Stomach (tissue), 4 donors: ENCODE data around the gene METTL24.

Source experiments
- EP300 ChIP-seq: sonication (generic); formaldehyde crosslinking; IDR thresholded peaks from one replicate; pipeline ENCODE4 v1.6.1; 2017; ENCODE audit warnings: antibody characterized with exemption
- POLR2A ChIP-seq, 4 donors: fragments of 450-650 bp; IDR thresholded peaks; one replicate each; pipeline ENCODE4 v1.6.1; 2016; ENCODE audit warnings: antibody characterized with exemption in 4 of 4, control low read depth in 2 of 4, mild to moderate bottlenecking in 1 of 4, moderate library complexity in 1 of 4
- POLR2AphosphoS5 ChIP-seq, 3 donors: sonication (generic); formaldehyde crosslinking; IDR thresholded peaks; one replicate each; pipeline ENCODE4 v1.6.1; 2016; ENCODE audit warnings: antibody characterized with exemption in 3 of 3
- TF ChIP-seq, protein P1 (sequence below), 7 experiments: fragments of 450-650 bp in 4 of 7; fragments of 200-600 bp in 3 of 7; sonication (generic) in 3 of 7; IDR thresholded peaks; one replicate each; pipeline ENCODE4 v1.5.1; 2016 to 2019; ENCODE audit warnings: antibody characterized with exemption in 7 of 7, control low read depth in 2 of 7, mild to moderate bottlenecking in 1 of 7

DNA sequence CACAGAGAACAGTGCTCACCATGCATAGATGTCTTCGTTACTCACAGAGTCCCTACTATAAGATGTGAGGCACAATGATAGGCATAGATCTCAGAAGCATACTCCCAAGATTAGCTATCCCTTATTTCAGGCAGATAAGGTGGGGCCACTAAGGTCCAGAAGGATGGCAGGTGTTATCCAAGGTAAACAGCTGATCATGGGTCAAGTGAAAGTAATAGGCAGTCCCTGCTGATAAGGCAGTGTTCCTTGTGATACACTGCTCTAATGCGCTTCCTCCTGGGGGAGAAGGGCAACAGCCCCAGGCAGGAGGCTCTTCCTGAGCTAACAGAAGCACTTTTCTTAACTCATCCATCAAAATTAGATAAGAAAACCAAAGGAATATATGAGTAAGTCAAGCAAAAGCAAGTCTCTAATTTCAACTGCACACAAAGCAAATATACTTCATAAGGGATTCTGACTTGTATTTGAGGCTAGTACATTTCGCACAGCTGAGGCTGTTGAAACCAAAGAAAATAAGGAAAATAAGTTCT is 42.2 kb downstream of the METTL24 start:
- TF ChIP-seq POLR2A (IDR thresholded peaks at IDR 0.05) (no peak), POLR2AphosphoS5 (IDR thresholded peaks at IDR 0.05) (no peak), EP300 (no peak)
- TF ChIP-seq, protein P1, sequence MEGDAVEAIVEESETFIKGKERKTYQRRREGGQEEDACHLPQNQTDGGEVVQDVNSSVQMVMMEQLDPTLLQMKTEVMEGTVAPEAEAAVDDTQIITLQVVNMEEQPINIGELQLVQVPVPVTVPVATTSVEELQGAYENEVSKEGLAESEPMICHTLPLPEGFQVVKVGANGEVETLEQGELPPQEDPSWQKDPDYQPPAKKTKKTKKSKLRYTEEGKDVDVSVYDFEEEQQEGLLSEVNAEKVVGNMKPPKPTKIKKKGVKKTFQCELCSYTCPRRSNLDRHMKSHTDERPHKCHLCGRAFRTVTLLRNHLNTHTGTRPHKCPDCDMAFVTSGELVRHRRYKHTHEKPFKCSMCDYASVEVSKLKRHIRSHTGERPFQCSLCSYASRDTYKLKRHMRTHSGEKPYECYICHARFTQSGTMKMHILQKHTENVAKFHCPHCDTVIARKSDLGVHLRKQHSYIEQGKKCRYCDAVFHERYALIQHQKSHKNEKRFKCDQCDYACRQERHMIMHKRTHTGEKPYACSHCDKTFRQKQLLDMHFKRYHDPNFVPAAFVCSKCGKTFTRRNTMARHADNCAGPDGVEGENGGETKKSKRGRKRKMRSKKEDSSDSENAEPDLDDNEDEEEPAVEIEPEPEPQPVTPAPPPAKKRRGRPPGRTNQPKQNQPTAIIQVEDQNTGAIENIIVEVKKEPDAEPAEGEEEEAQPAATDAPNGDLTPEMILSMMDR (IDR thresholded peaks at IDR 0.05), result no peak
